ENCODE measurements around the gene TUT4. TPM values are rescaled to one million over a fixed set of nuclear protein-coding genes. Genes with fewer than 3 reads are reported as not detected.
A peak's percentile ranks its signal among the peaks of the same experiment; 100 is the strongest.

Gene TUT4
- total RNA-seq, 1 donor from 2014 or later = 36.2 TPM

DNA sequence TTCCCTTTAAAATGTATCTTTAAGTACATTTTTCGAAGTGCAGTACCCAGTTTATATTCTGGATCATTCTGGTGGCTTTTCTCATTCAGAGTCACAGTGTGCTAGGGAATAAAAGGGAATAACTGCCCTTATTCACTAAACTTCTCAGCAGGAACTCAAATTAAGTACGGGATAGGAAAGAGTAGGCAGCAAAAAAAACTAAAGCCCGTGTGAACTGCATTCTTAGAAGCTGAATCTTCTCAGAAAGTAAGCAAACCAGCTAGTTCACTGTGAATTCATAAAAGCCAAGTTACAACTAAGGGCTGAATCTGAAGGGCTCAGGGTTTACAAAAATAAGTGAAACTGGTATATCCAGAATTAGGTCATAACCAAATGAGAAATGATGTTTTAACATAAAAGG is 126.5 kb downstream of the TUT4 start:
- Histone ChIP-seq H3K9me3 (no peaks in the 10 kb centered on the region), H3K4me1 (no peaks in the 10 kb centered on the region), H3K27me3 (no peaks in the 10 kb centered on the region), H3K4me3 (no peak overlapping the region), H3K36me3 (peaks cover 26 to 53% of the 10 kb centered on the region in 2 donors), H3K27ac (peak overlapping the region in 1 of 2 donors; percentile 25)
- no peak for DNase-seq (ENCODE audit: low spot score in 2 of 2)
- intact Hi-C loops (cut with DNase I) = no loop called here
- TF ChIP-seq, protein P1, sequence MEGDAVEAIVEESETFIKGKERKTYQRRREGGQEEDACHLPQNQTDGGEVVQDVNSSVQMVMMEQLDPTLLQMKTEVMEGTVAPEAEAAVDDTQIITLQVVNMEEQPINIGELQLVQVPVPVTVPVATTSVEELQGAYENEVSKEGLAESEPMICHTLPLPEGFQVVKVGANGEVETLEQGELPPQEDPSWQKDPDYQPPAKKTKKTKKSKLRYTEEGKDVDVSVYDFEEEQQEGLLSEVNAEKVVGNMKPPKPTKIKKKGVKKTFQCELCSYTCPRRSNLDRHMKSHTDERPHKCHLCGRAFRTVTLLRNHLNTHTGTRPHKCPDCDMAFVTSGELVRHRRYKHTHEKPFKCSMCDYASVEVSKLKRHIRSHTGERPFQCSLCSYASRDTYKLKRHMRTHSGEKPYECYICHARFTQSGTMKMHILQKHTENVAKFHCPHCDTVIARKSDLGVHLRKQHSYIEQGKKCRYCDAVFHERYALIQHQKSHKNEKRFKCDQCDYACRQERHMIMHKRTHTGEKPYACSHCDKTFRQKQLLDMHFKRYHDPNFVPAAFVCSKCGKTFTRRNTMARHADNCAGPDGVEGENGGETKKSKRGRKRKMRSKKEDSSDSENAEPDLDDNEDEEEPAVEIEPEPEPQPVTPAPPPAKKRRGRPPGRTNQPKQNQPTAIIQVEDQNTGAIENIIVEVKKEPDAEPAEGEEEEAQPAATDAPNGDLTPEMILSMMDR (IDR thresholded peaks at IDR 0.05) = no peak

DNA sequence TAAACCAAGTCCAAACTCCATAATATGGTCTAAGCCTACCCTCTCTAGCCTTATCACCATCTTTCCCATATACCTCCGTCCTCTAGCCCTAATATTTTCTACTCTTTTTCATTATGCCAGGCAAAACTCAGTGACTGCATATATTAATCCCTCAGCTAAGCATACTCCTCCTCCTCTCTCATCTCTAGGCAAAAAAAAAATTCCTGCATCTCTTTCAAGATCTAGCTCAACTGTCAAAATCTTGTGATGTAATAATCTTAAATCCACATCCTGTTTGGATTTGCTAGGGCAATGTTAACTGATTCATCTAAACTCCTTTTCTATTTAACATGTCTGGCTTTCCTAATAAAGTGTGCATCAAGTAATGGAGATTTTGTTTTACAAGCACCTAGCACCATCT is 128.1 kb downstream of the TUT4 start:
- H3K9me3 ChIP-seq = no peaks in the 10 kb centered on the region
- H3K36me3 ChIP-seq = peaks cover 15 to 49% of the 10 kb centered on the region in 2 donors
- no peaks in the 10 kb centered on the region for H3K27me3 ChIP-seq
- no peak overlapping the region for H3K4me3 ChIP-seq
- TF ChIP-seq, protein P1 (IDR thresholded peaks at IDR 0.05) = no peak
- no peaks in the 10 kb centered on the region for H3K4me1 ChIP-seq
- no peak for DNase-seq (ENCODE audit: low spot score in 2 of 2)
- no peak overlapping the region for H3K27ac ChIP-seq
- intact Hi-C loops (cut with DNase I) = no loop called here

DNA sequence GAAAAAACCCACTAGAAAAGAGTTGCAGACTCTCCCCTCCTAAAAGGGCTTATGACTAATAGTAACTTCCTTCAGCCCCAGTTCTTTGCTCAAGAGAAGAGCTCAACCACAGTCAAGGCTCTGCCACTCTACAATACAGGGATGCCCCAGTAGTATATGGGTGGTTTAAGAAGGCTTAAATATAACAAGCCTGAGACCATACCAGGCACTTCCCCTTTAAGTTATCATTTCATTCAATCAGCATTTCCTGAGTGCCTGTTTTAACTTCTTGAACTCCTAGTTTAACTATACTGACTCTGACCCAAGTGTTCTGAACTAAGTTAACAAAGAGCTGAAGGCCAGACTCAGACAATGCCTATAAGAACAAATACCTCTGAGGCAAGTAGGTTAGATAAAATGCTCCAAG is 128.7 kb downstream of the TUT4 start:
- TF ChIP-seq, protein P1 (IDR thresholded peaks at IDR 0.05) = no peak
- Histone ChIP-seq H3K9me3 (no peaks in the 10 kb centered on the region), H3K4me3 (no peak overlapping the region), H3K27me3 (no peaks in the 10 kb centered on the region), H3K4me1 (no peaks in the 10 kb centered on the region), H3K27ac (no peak overlapping the region), H3K36me3 (peaks cover 15 to 54% of the 10 kb centered on the region in 2 donors)
- intact Hi-C loops (cut with DNase I) = no loop called here
- no peak for DNase-seq (ENCODE audit: low spot score in 2 of 2)

DNA sequence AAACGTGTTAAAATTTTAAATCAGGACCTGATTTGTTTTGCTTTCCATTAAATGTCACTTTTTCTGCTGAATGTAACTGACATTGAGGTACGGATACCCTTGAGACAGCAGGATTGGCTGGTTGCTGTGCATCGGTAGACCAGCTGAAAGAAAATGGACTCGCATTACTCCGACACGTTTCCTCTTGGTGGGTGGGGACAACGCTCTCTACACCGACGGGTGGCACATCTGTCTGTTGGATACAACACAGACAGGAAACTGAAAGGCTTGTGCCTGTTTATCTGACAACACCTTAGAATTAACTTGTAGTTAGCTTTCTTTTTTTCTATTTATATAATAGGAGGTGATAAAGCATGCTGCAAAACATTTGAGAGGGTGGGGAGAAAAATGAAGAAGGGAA is 129.1 kb downstream of the TUT4 start:
- Histone ChIP-seq H3K9me3 (no peaks in the 10 kb centered on the region), H3K4me1 (no peaks in the 10 kb centered on the region), H3K4me3 (no peak overlapping the region), H3K27ac (no peak overlapping the region), H3K27me3 (no peaks in the 10 kb centered on the region), H3K36me3 (peaks cover 19 to 58% of the 10 kb centered on the region in 2 donors)
- TF ChIP-seq, protein P1 (IDR thresholded peaks at IDR 0.05) = no peak
- no peak for DNase-seq (ENCODE audit: low spot score in 2 of 2)
- intact Hi-C loops (cut with DNase I) = no loop called here

DNA sequence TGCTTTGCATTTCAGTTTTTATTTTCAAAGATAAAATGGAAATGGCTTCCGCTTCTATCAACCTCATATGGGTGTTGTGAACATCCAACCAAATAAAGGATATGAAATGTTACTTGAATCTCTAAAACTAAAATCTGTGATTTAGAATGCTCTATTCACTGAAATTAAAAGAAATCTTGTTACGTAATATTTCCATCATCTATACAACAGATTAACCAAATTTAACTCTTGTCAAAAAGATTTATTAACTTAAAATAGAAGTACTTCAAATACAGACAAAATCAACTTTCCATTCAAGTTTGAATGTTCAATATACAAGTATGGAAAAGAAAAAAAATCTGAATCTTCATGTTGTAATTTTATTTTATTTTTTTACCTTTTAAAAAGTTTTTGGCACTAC is 129.8 kb downstream of the TUT4 start:
- Histone ChIP-seq H3K27me3 (no peaks in the 10 kb centered on the region), H3K4me1 (no peaks in the 10 kb centered on the region), H3K36me3 (peaks cover 21 to 60% of the 10 kb centered on the region in 2 donors), H3K27ac (no peak overlapping the region), H3K4me3 (no peak overlapping the region), H3K9me3 (no peaks in the 10 kb centered on the region)
- intact Hi-C loops (cut with DNase I) = no loop called here
- no peak for DNase-seq (ENCODE audit: low spot score in 2 of 2)
- TF ChIP-seq, protein P1 (IDR thresholded peaks at IDR 0.05) = no peak

DNA sequence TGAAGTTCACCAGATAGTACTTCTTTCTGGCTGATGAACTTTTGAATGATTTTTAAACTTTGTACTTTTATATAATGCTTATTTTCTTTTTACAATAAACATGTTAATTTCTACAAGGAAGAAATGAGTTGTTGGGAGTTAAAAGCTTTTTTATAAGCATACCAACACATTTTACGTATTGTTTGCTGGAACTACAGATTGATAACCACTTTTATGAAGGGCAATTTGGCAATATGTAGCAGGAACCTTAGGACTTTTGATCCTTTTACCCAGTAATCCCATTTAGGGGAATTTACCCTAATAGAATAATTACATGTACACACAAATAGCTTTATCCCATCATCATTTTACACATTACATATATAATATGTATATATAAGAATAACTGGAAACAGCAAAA is 132.2 kb downstream of the TUT4 start:
- TF ChIP-seq, protein P1 (IDR thresholded peaks at IDR 0.05) = no peak
- Histone ChIP-seq H3K4me3 (no peak overlapping the region), H3K36me3 (peaks cover 39 to 76% of the 10 kb centered on the region in 2 donors), H3K4me1 (no peaks in the 10 kb centered on the region), H3K9me3 (no peaks in the 10 kb centered on the region), H3K27me3 (no peaks in the 10 kb centered on the region), H3K27ac (no peak overlapping the region)
- intact Hi-C loops (cut with DNase I) = no loop called here
- no peak for DNase-seq (ENCODE audit: low spot score in 2 of 2)

Measured in ascending aorta (tissue), 2 donors.